ENCODE data around the gene CELF4.

The CELF4 gene

DNA sequence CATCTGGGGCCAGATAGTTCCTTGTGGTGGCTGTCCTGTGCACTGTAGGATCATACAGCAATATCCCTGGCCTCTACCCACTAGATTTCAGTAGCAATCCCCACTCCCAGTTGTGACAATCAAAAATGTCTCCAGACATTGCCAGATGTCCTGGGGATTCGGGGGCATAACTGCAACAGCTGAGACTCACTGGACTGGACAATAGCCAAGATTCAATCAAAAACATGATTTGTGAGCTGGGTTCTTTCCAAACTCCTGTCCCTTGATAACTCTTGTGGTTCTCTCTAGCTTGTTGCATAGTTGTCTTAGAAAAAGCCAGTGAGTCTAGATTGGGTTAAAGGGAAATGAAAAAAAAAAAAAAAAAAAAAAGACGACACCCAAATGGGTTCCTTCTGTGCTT, 293.4 kb downstream of the CELF4 start:
- no peak for TF ChIP-seq FOXP2 (optimal IDR thresholded peaks at IDR 0.05; ENCODE audit: control extremely low read depth, extremely low read length, insufficient read depth)
- no peak for TF ChIP-seq EZH2 (IDR thresholded peaks at IDR 0.05)
- TF ChIP-seq POLR2AphosphoS5 (IDR thresholded peaks at IDR 0.05; ENCODE audit: borderline replicate concordance, low read depth, low read length) = no peak
- Histone ChIP-seq H3K36me3 (ENCODE audit: insufficient read depth, low read length) (no peaks in the 10 kb centered on the region), H3K27ac (no peak overlapping the region), H3K9me3 (ENCODE audit: low read depth, low read length) (no peaks in the 10 kb centered on the region), H3K4me3 (no peak overlapping the region), H3K9ac (ENCODE audit: insufficient read length) (no peak overlapping the region)
- DNase-seq (ENCODE audit: low read depth, low spot score) = no peak

DNA sequence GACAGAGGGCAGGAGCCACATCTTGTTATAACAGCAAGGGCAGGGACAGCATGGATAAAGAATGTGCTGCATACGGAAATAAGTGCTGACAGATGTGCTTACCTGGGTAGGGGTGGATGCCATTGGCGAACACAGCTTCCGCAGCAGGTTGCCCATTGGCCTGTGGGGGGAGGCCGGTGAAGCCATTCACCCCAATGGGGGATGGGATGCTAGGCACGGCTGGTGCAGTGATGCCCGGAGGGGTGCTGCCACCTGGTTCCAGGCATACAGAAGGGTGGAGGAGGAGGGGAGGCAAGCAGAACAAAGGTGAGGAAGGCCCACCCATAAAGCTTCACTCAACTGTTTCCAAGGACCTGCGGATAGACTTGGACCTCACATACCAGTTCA, 294.9 kb downstream of the CELF4 start:
- no peak overlapping the region for H3K4me3 ChIP-seq
- no peak overlapping the region for H3K9ac ChIP-seq (ENCODE audit: insufficient read length)

DNA sequence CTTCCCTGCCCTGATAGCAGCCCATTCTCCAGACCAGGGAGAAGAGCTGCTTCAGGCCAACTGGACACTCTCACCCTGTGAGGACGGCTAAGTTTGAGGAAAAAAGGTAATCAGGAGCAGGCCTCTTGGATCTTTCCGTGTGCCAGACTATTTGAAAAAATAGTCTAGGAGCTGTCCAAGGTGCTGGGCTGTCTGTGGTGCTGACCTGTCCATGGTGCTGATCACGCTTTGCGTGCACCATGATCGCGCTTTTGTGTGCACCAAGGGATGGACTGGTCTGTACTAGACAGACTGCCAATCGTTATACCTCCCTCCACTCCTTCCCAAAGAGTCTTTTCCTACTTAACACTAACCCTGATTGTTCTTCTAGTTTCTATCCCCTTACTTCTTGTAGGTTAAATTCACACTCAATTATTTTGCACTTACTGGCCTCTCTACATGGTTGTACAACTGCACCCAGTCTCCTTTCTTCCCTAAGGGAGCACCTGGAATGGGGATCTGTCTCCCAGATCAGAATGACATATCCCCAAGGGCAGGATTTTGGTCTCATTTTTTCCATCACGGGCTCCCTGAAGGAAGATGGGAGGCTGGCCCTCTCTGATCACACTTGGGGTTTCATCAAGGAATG, 295.4 kb downstream of the CELF4 start:
- Histone ChIP-seq H3K36me3 (ENCODE audit: insufficient read depth, low read length) (no peaks in the 10 kb centered on the region), H3K9me3 (ENCODE audit: low read depth, low read length) (no peaks in the 10 kb centered on the region), H3K9ac (ENCODE audit: insufficient read length) (no peak overlapping the region), H3K4me3 (no peak overlapping the region), H3K27ac (no peak overlapping the region)
- DNase-seq (ENCODE audit: low read depth, low spot score) = peak; percentile 22
- TF ChIP-seq POLR2AphosphoS5 (IDR thresholded peaks at IDR 0.05; ENCODE audit: borderline replicate concordance, low read depth, low read length) = no peak
- no peak for TF ChIP-seq EZH2 (IDR thresholded peaks at IDR 0.05)
- TF ChIP-seq FOXP2 (optimal IDR thresholded peaks at IDR 0.05; ENCODE audit: control extremely low read depth, extremely low read length, insufficient read depth) = no peak

More for the DNA sequence above, 294.9 kb downstream of the CELF4 start:
- Histone ChIP-seq H3K36me3 (ENCODE audit: insufficient read depth, low read length) (no peaks in the 10 kb centered on the region), H3K27ac (no peak overlapping the region), H3K9me3 (ENCODE audit: low read depth, low read length) (no peaks in the 10 kb centered on the region)
- TF ChIP-seq POLR2AphosphoS5 (IDR thresholded peaks at IDR 0.05; ENCODE audit: borderline replicate concordance, low read depth, low read length) (no peak), EZH2 (IDR thresholded peaks at IDR 0.05) (no peak), FOXP2 (optimal IDR thresholded peaks at IDR 0.05; ENCODE audit: control extremely low read depth, extremely low read length, insufficient read depth) (no peak)
- DNase-seq (ENCODE audit: low read depth, low spot score) = no peak

DNA sequence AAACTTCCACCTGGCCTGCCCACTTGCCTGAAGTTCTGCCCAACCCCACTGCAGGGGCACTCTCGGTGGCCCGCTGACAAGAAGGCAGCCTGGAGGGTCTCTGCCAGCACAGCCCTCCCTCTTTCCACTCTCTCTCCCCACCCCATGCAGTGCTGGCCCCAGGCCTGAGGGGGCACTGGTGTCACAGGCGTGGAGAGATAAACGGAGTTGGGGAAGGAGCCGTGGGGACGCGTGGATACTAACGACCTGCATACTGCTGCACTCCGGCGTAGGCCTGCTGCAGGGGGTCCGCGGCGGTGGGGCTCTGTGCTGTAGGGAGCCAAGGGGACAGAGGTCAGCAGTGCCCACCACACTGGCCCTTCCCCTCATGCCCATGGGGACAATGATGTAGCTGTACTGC, 299.3 kb downstream of the CELF4 start:
- Histone ChIP-seq H3K9me3 (ENCODE audit: low read depth, low read length) (no peaks in the 10 kb centered on the region), H3K36me3 (ENCODE audit: insufficient read depth, low read length) (no peaks in the 10 kb centered on the region), H3K27ac (no peak overlapping the region), H3K4me3 (no peak overlapping the region), H3K9ac (ENCODE audit: insufficient read length) (no peak overlapping the region)
- no peak for DNase-seq (ENCODE audit: low read depth, low spot score)
- TF ChIP-seq EZH2 (IDR thresholded peaks at IDR 0.05) (no peak), FOXP2 (optimal IDR thresholded peaks at IDR 0.05; ENCODE audit: control extremely low read depth, extremely low read length, insufficient read depth) (no peak), POLR2AphosphoS5 (IDR thresholded peaks at IDR 0.05; ENCODE audit: borderline replicate concordance, low read depth, low read length) (no peak)

DNA sequence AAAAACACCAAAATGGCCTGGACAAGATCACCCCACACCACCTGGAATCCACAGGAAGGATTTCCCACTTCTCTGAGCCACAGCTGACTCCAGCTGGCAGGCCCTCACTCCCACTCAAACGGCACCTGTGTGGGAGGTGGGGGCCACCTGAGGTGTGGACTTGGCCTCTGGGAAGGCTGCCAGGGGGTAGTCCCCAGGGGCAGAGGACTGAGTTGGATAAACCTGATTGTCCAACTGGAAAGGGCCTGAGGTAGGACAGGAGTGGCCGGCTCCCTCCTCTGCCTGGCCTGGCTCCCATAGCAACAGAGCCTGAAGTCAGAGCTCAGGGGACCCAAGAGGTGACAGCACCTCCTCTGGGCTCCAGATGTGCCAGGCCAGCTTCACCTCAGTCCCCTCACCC, 300.2 kb downstream of the CELF4 start:
- no peak for DNase-seq (ENCODE audit: low read depth, low spot score)
- H3K4me3 ChIP-seq = no peak overlapping the region
- TF ChIP-seq FOXP2 (optimal IDR thresholded peaks at IDR 0.05; ENCODE audit: control extremely low read depth, extremely low read length, insufficient read depth) (no peak), POLR2AphosphoS5 (IDR thresholded peaks at IDR 0.05; ENCODE audit: borderline replicate concordance, low read depth, low read length) (no peak), EZH2 (IDR thresholded peaks at IDR 0.05) (no peak)
- no peak overlapping the region for H3K9ac ChIP-seq (ENCODE audit: insufficient read length)
- H3K9me3 ChIP-seq (ENCODE audit: low read depth, low read length) = no peaks in the 10 kb centered on the region
- H3K36me3 ChIP-seq (ENCODE audit: insufficient read depth, low read length) = no peaks in the 10 kb centered on the region
- no peak overlapping the region for H3K27ac ChIP-seq

DNA sequence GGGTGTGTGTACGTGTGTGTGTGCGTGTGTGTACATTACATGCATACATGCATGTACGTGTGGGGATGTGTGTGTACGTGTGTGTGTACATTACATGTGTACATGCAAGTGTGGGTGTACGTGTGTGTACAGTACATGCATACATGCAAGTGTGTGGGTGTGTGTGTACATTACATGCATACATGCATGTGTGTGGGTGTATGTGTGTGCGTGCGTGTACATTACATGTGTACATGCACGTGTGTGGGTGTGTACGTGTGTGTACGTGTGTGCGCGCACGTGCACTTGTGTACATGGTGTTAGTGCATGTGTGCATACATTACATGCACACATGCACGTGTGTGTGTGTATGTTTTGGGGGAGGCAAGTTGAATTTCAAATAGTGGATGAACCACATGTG, 300.6 kb downstream of the CELF4 start:
- H3K4me3 ChIP-seq = no peak overlapping the region
- H3K36me3 ChIP-seq (ENCODE audit: insufficient read depth, low read length) = no peaks in the 10 kb centered on the region
- H3K9me3 ChIP-seq (ENCODE audit: low read depth, low read length) = no peaks in the 10 kb centered on the region
- TF ChIP-seq FOXP2 (optimal IDR thresholded peaks at IDR 0.05; ENCODE audit: control extremely low read depth, extremely low read length, insufficient read depth) (no peak), POLR2AphosphoS5 (IDR thresholded peaks at IDR 0.05; ENCODE audit: borderline replicate concordance, low read depth, low read length) (no peak), EZH2 (IDR thresholded peaks at IDR 0.05) (no peak)
- no peak for DNase-seq (ENCODE audit: low read depth, low spot score)
- no peak overlapping the region for H3K9ac ChIP-seq (ENCODE audit: insufficient read length)
- no peak overlapping the region for H3K27ac ChIP-seq

DNA sequence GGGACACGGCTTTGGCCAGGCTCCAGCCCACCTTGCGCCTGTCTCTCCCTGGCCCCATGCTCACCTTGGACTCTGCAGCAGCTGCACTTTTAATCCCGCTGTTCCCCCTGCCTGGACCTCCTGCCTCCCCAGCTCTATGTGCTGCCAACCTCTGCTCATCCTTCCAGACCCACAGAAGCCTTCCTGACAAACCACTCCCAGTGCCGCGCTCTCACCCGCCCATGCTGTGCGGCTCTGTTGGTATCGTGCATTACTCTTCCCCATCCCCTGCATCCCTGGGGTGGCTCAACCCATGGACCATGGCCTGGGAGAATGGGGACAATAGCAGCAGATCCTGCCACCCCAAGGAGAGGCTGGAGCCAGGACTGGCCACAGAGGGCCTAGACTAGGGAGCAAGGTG, 303.6 kb downstream of the CELF4 start:
- DNase-seq (ENCODE audit: low read depth, low spot score) = no peak
- Histone ChIP-seq H3K4me3 (no peak overlapping the region), H3K9ac (ENCODE audit: insufficient read length) (no peak overlapping the region), H3K27ac (no peak overlapping the region), H3K36me3 (ENCODE audit: insufficient read depth, low read length) (no peaks in the 10 kb centered on the region), H3K9me3 (ENCODE audit: low read depth, low read length) (no peaks in the 10 kb centered on the region)
- TF ChIP-seq POLR2AphosphoS5 (IDR thresholded peaks at IDR 0.05; ENCODE audit: borderline replicate concordance, low read depth, low read length) (no peak), EZH2 (IDR thresholded peaks at IDR 0.05) (no peak), FOXP2 (optimal IDR thresholded peaks at IDR 0.05; ENCODE audit: control extremely low read depth, extremely low read length, insufficient read depth) (no peak)

DNA sequence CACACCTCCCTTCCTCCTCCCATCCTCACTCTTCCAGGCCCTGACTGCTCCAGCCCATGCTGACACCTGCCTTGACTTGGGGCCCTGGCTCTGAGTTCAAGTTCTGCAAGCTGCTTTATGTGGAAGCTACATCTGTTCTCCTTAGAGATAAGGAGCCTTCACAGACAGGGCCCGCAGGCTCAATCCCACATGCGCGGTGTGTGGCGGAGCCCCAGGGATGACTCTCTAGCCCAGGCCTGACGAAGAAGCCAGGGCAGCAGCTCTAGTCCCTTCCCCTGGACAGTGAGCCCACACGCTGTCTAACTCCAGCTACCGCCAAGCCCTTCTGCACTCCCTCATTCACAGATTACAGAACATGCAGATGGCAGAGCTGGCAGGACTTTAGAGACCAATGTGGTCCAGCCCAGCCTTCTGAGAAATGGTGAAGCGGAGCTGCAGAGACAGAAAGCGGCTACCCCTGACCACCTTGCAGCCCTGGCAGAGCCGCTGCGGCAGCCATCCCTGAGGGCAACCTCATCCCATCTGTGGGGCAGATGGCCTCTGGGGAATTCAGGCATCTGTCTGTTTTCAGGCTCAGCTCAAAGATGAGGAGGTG, 304.3 kb downstream of the CELF4 start:
- TF ChIP-seq EZH2 (IDR thresholded peaks at IDR 0.05) (no peak), POLR2AphosphoS5 (IDR thresholded peaks at IDR 0.05; ENCODE audit: borderline replicate concordance, low read depth, low read length) (no peak), FOXP2 (optimal IDR thresholded peaks at IDR 0.05; ENCODE audit: control extremely low read depth, extremely low read length, insufficient read depth) (no peak)
- H3K36me3 ChIP-seq (ENCODE audit: insufficient read depth, low read length) = no peaks in the 10 kb centered on the region
- no peak overlapping the region for H3K9ac ChIP-seq (ENCODE audit: insufficient read length)

More for the DNA sequence above, 304.3 kb downstream of the CELF4 start:
- no peak overlapping the region for H3K4me3 ChIP-seq
- H3K27ac ChIP-seq = no peak overlapping the region
- H3K9me3 ChIP-seq (ENCODE audit: low read depth, low read length) = no peaks in the 10 kb centered on the region
- DNase-seq (ENCODE audit: low read depth, low spot score) = no peak

Measured in SK-N-MC (cell line).